ENCODE results near the gene SLC26A11. TPM values are rescaled to one million over a fixed set of nuclear protein-coding genes. Genes with fewer than 3 reads are reported as not detected.

SLC26A11 gene
- total RNA-seq, 1 donor from 2014 or later: 50.1 TPM

GRCh38 chr17:80267391-80267790 lies 47.2 kb downstream of the SLC26A11 start:
- peaks cover 23% of the 10 kb centered on the region for H3K4me1 Mint-ChIP-seq (ENCODE audit: unreplicated experiment)
- no peak for TF ChIP-seq CTCF (IDR thresholded peaks at IDR 0.05; ENCODE audit: unreplicated experiment)
- no peak for DNase-seq (ENCODE audit: low spot score)
- H3K4me3 Mint-ChIP-seq (ENCODE audit: unreplicated experiment): no peak overlapping the region
- H3K27me3 Mint-ChIP-seq (ENCODE audit: unreplicated experiment): peaks cover 5% of the 10 kb centered on the region
- no peak overlapping the region for H3K27ac Mint-ChIP-seq (ENCODE audit: unreplicated experiment)
- no peaks in the 10 kb centered on the region for H3K9me3 Mint-ChIP-seq (ENCODE audit: unreplicated experiment)
- peaks cover 13% of the 10 kb centered on the region for H3K36me3 Mint-ChIP-seq (ENCODE audit: low read depth, unreplicated experiment)

- no peak for TF ChIP-seq CTCF (IDR thresholded peaks at IDR 0.05; ENCODE audit: unreplicated experiment)
- DNase-seq (ENCODE audit: low spot score): no peak
- H3K4me1 Mint-ChIP-seq (ENCODE audit: unreplicated experiment): peaks cover 19% of the 10 kb centered on the region
- no peak overlapping the region for H3K27ac Mint-ChIP-seq (ENCODE audit: unreplicated experiment)
- peaks cover 13% of the 10 kb centered on the region for H3K36me3 Mint-ChIP-seq (ENCODE audit: low read depth, unreplicated experiment)
- H3K4me3 Mint-ChIP-seq (ENCODE audit: unreplicated experiment): no peak overlapping the region
- H3K27me3 Mint-ChIP-seq (ENCODE audit: unreplicated experiment): peaks cover 8% of the 10 kb centered on the region
- no peaks in the 10 kb centered on the region for H3K9me3 Mint-ChIP-seq (ENCODE audit: unreplicated experiment)
Measured at GRCh38 chr17:80268427-80268826, 48.2 kb downstream of the SLC26A11 start.

- H3K27ac Mint-ChIP-seq (ENCODE audit: unreplicated experiment): no peak overlapping the region
- H3K9me3 Mint-ChIP-seq (ENCODE audit: unreplicated experiment): no peaks in the 10 kb centered on the region
- DNase-seq (ENCODE audit: low spot score): no peak
- H3K36me3 Mint-ChIP-seq (ENCODE audit: low read depth, unreplicated experiment): peaks cover 18% of the 10 kb centered on the region
- TF ChIP-seq CTCF (IDR thresholded peaks at IDR 0.05; ENCODE audit: unreplicated experiment): no peak
- peaks cover 20% of the 10 kb centered on the region for H3K4me1 Mint-ChIP-seq (ENCODE audit: unreplicated experiment)
- peaks cover 10% of the 10 kb centered on the region for H3K27me3 Mint-ChIP-seq (ENCODE audit: unreplicated experiment)
- no peak overlapping the region for H3K4me3 Mint-ChIP-seq (ENCODE audit: unreplicated experiment)
Measured at GRCh38 chr17:80269405-80269807, 49.2 kb downstream of the SLC26A11 start.

- no peak overlapping the region for H3K4me3 Mint-ChIP-seq (ENCODE audit: unreplicated experiment)
- no peak for DNase-seq (ENCODE audit: low spot score)
- H3K27me3 Mint-ChIP-seq (ENCODE audit: unreplicated experiment): peaks cover 10% of the 10 kb centered on the region
- H3K4me1 Mint-ChIP-seq (ENCODE audit: unreplicated experiment): peaks cover 15% of the 10 kb centered on the region
- peaks cover 18% of the 10 kb centered on the region for H3K36me3 Mint-ChIP-seq (ENCODE audit: low read depth, unreplicated experiment)
- H3K9me3 Mint-ChIP-seq (ENCODE audit: unreplicated experiment): no peaks in the 10 kb centered on the region
- no peak overlapping the region for H3K27ac Mint-ChIP-seq (ENCODE audit: unreplicated experiment)
- TF ChIP-seq CTCF (IDR thresholded peaks at IDR 0.05; ENCODE audit: unreplicated experiment): no peak
Measured at GRCh38 chr17:80270104-80270503, 49.9 kb downstream of the SLC26A11 start.

- DNase-seq (ENCODE audit: low spot score): peak; percentile 63
- Mint-ChIP-seq H3K4me3 (ENCODE audit: unreplicated experiment) (peak overlapping the region; percentile 20), H3K4me1 (ENCODE audit: unreplicated experiment) (peaks cover 18% of the 10 kb centered on the region), H3K27me3 (ENCODE audit: unreplicated experiment) (peaks cover 10% of the 10 kb centered on the region), H3K27ac (ENCODE audit: unreplicated experiment) (peak overlapping the region; percentile 2), H3K9me3 (ENCODE audit: unreplicated experiment) (no peaks in the 10 kb centered on the region), H3K36me3 (ENCODE audit: low read depth, unreplicated experiment) (peaks cover 15% of the 10 kb centered on the region)
- no peak for TF ChIP-seq CTCF (IDR thresholded peaks at IDR 0.05; ENCODE audit: unreplicated experiment)
Measured at GRCh38 chr17:80270836-80271235, 50.6 kb downstream of the SLC26A11 start.

Data from endothelial cell (in vitro differentiated cells).